ENCODE data around the gene MYCBPAP. TPM values are rescaled to one million over a fixed set of nuclear protein-coding genes. Genes with fewer than 3 reads are reported as not detected.

Gene MYCBPAP
- polyA plus RNA-seq, 3 donors, result not detected

- no peaks in the 10 kb centered on the region for H3K9me3 ChIP-seq (replicated peaks in 1 of 2; ENCODE audit: control insufficient read depth in 1 of 2, insufficient read depth in 1 of 2, low read length in 2 of 2)
- H2AFZ ChIP-seq (ENCODE audit: insufficient read depth, low read depth, low read length, poor library complexity, severe bottlenecking), result no peak overlapping the region
- Mint-ChIP-seq H3K27ac (peak overlapping the region in 4 of 7 donors; percentile 20 to 77 (median 56)), H3K36me3 (peaks cover 28 to 39% of the 10 kb centered on the region in 2 donors), H3K4me1 (peaks cover 33% of the 10 kb centered on the region), H3K9me3 (peaks cover 0 to 5% (median 0%) of the 10 kb centered on the region in 7 donors), H3K27me3 (ENCODE audit: low read depth in 3 of 3) (peaks cover 0 to 9% (median 4%) of the 10 kb centered on the region in 3 donors), H3K4me3 (no peak overlapping the region)
- no peak for TF ChIP-seq CTCF (IDR thresholded peaks at IDR 0.05)
- peaks cover 10% of the 10 kb centered on the region for H3K79me2 ChIP-seq (ENCODE audit: insufficient read depth, low read length)
- H3K4me2 ChIP-seq (replicated peaks; ENCODE audit: extremely low read depth, low read length, poor library complexity, severe bottlenecking), result no peak overlapping the region
- H3K36me3 ChIP-seq (replicated peaks in 1 of 2; ENCODE audit: control insufficient read depth in 1 of 2, insufficient read depth in 2 of 2, low read length in 2 of 2), result peaks cover 30 to 33% of the 10 kb centered on the region in 2 donors
- peaks cover 33 to 48% of the 10 kb centered on the region in 2 donors for H3K4me1 ChIP-seq (ENCODE audit: control insufficient read depth in 1 of 2, insufficient read depth in 2 of 2, low read length in 2 of 2)
- intact Hi-C loops (cut with micrococcal nuclease), result loop anchor here (2.0 to 10.0 kb wide), 5 partner anchors 23 to 201 kb away; partner anchors contain the start of gene SPATA20 (in 1 of the 2)
- no peak overlapping the region for H3K9ac ChIP-seq (ENCODE audit: insufficient read depth, low read length, poor library complexity, severe bottlenecking)
- H3K4me3 ChIP-seq (replicated peaks in 1 of 3; ENCODE audit: low read depth in 2 of 3, low read length in 3 of 3), result no peak overlapping the region
- no CpG with 5 or more reads among the region's 4 CpGs for WGBS (ENCODE audit: insufficient coverage)
- H3K27me3 ChIP-seq (ENCODE audit: control insufficient read depth in 2 of 2, insufficient read depth in 2 of 2, low read length in 2 of 2), result peaks cover 0 to 2% of the 10 kb centered on the region in 2 donors
- H3K27ac ChIP-seq (ENCODE audit: low read depth in 1 of 2, low read length in 2 of 2), result peak overlapping the region in 1 of 2 donors; percentile 38
- peaks cover 21% of the 10 kb centered on the region for H4K20me1 ChIP-seq (ENCODE audit: insufficient read depth, low read length)
- DNase-seq, result no peak
Measured at GRCh38 chr17:50481648-50482047, 26.6 kb upstream of the MYCBPAP start.

- Mint-ChIP-seq H3K4me3 (no peak overlapping the region), H3K36me3 (peaks cover 30 to 43% of the 10 kb centered on the region in 2 donors), H3K4me1 (peaks cover 33% of the 10 kb centered on the region), H3K27me3 (ENCODE audit: low read depth in 3 of 3) (peaks cover 0 to 5% (median 0%) of the 10 kb centered on the region in 3 donors), H3K27ac (peak overlapping the region in 4 of 7 donors; percentile 20 to 77 (median 64)), H3K9me3 (peaks cover 0 to 5% (median 0%) of the 10 kb centered on the region in 7 donors)
- Histone ChIP-seq H3K4me2 (replicated peaks; ENCODE audit: extremely low read depth, low read length, poor library complexity, severe bottlenecking) (no peak overlapping the region), H3K36me3 (replicated peaks in 1 of 2; ENCODE audit: control insufficient read depth in 1 of 2, insufficient read depth in 2 of 2, low read length in 2 of 2) (peaks cover 30 to 37% of the 10 kb centered on the region in 2 donors), H3K27ac (ENCODE audit: low read depth in 1 of 2, low read length in 2 of 2) (no peak overlapping the region), H2AFZ (ENCODE audit: insufficient read depth, low read depth, low read length, poor library complexity, severe bottlenecking) (no peak overlapping the region), H3K9me3 (replicated peaks in 1 of 2; ENCODE audit: control insufficient read depth in 1 of 2, insufficient read depth in 1 of 2, low read length in 2 of 2) (no peaks in the 10 kb centered on the region), H3K9ac (ENCODE audit: insufficient read depth, low read length, poor library complexity, severe bottlenecking) (no peak overlapping the region), H3K4me3 (replicated peaks in 1 of 3; ENCODE audit: low read depth in 2 of 3, low read length in 3 of 3) (no peak overlapping the region), H3K27me3 (ENCODE audit: control insufficient read depth in 2 of 2, insufficient read depth in 2 of 2, low read length in 2 of 2) (no peaks in the 10 kb centered on the region), H4K20me1 (ENCODE audit: insufficient read depth, low read length) (peaks cover 21% of the 10 kb centered on the region), H3K4me1 (ENCODE audit: control insufficient read depth in 1 of 2, insufficient read depth in 2 of 2, low read length in 2 of 2) (peaks cover 33 to 48% of the 10 kb centered on the region in 2 donors), H3K79me2 (ENCODE audit: insufficient read depth, low read length) (peaks cover 10% of the 10 kb centered on the region)
- 96% methylated on average over 20 of the region's 23 CpGs for WGBS (ENCODE audit: insufficient coverage)
- TF ChIP-seq CTCF (IDR thresholded peaks at IDR 0.05), result no peak
- intact Hi-C loops (cut with micrococcal nuclease), result loop anchor here (5.0 to 10.0 kb wide), 4 partner anchors 60 to 200 kb away; partner anchors contain the start of gene SPATA20 (in 1 of the 2)
- no peak for DNase-seq
Measured at GRCh38 chr17:50482110-50482509, 26.1 kb upstream of the MYCBPAP start.
